Neural progenitor cell (in vitro differentiated cells): ENCODE results near the gene SMAD6.

ENCODE experiments used
- CTCF ChIP-seq: fragments of 200-600 bp; sonication (generic); IDR thresholded peaks from 2 replicates; pipeline ENCODE4 v1.5.1; 2017; ENCODE audit warnings: antibody characterized with exemption, mild to moderate bottlenecking
- EZH2phosphoT487 ChIP-seq: fragments of 200-600 bp; sonication (generic); IDR thresholded peaks from 2 replicates; pipeline ENCODE4 v1.6.1; 2017; ENCODE audit warnings: antibody characterized with exemption

- TF ChIP-seq CTCF (no peak), EZH2phosphoT487 (no peak)
Measured at GRCh38 chr15:66715181-66715624, 13.2 kb downstream of the SMAD6 start.
